LNCAP (cell line): ENCODE results near the gene SLC25A21.
A peak's percentile ranks its signal among the peaks of the same experiment; 100 is the strongest.

Source experiments
- TF ChIP-seq, protein P1 (sequence below): fragments of 450-650 bp; IDR thresholded peaks from 2 replicates; pipeline ENCODE4 v1.5.1; 2017; ENCODE audit warnings: mild to moderate bottlenecking

The SLC25A21 gene

DNA sequence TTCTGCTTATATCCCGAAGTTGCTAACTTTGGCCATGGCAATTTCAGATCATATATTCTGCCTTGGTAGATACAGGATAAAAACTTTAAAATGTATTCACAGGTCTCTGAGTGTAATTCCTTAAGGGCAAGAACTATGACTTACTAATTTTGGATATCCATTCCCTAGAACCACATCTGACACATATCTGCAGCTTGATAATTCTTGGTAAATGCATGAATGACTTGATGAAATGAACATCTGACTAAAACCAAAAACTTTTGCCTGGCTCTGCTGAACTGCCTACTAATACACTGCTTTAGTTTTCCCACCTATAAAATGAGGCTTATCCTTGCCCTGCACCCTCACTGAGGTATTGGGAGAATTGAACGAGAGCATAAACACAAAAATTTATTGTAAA lies 32.2 kb downstream of the SLC25A21 start:
- TF ChIP-seq, protein P1, sequence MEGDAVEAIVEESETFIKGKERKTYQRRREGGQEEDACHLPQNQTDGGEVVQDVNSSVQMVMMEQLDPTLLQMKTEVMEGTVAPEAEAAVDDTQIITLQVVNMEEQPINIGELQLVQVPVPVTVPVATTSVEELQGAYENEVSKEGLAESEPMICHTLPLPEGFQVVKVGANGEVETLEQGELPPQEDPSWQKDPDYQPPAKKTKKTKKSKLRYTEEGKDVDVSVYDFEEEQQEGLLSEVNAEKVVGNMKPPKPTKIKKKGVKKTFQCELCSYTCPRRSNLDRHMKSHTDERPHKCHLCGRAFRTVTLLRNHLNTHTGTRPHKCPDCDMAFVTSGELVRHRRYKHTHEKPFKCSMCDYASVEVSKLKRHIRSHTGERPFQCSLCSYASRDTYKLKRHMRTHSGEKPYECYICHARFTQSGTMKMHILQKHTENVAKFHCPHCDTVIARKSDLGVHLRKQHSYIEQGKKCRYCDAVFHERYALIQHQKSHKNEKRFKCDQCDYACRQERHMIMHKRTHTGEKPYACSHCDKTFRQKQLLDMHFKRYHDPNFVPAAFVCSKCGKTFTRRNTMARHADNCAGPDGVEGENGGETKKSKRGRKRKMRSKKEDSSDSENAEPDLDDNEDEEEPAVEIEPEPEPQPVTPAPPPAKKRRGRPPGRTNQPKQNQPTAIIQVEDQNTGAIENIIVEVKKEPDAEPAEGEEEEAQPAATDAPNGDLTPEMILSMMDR: no peak

DNA sequence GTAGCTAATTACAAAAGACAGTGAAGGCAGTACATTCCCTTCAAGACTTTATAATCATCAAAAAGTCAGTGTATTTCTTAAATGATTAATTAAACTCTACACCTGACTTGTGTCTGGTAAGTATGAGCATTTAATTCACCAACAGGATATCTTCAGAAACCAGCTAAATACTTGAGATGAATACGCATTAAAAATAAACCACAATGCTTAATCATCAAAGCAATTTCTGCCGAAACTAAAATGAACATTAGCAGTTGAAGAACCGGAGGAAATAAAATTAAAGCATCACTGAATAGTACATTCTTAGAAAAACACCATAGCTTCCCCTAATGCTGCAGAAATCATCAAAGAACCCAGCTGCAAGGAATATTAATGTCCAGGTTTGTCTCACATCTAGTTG lies 32.7 kb downstream of the SLC25A21 start:
- TF ChIP-seq, protein P1: no peak

DNA sequence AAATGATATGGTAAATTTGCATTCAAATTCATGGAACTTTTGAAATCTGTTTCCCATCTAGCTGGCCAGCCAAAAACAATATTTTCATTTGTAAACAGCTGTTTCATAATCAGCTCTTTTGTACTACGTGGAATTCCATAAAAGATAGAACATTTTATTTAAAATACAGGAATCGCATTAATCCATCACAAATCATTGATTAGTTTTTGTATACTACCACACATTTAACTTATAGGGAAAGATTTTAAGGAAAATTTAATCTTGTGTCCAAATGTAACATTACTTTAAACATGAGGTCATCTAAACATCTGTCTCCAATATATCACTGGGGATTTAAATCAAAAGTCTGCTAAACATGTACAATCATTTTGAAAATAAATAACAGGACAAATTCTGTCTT lies 33.5 kb downstream of the SLC25A21 start:
- TF ChIP-seq, protein P1: no peak

GRCh38 chr14:37133284-37133913 lies 39.0 kb downstream of the SLC25A21 start:
- TF ChIP-seq, protein P1: no peak

DNA sequence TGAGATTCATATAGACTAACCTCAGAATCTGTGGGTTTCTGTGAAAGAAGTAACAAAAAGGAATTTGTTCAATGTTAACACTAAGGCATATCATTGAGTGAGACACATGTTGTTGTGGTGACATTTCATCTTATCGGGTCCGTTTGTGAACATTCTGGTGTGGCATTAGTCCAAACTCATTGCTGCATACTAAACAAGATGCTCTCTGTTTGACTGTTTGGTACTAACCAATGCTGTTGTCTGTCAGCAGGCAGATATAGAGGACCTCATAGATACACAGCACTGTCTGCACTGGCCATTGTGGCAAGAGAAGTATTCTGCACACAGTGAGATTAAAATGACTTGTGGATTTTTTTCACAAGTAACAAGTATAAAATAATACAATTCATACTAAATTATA lies 41.2 kb downstream of the SLC25A21 start:
- TF ChIP-seq, protein P1: no peak

- TF ChIP-seq, protein P1: no peak
Measured at GRCh38 chr14:37129047-37129446, 43.4 kb downstream of the SLC25A21 start.

DNA sequence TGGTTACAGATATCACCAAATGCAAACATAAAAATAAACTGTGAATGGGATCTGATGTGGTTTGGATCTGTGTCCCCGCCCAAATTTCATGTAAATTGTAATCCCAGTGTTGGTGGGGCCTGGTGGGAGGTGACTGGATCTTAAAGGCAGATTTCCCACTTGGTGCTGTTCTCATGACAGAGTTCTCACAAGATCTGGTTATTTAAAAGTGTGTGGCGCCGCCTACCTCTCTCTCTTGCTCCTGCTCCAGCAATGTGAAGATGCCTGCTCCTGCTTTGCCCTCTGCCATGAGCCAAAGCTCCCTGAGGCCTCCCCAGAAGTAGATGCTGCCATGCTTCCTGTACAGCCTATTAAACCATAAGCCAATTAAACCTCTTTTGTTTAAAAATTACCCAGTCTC lies 47.8 kb downstream of the SLC25A21 start:
- TF ChIP-seq, protein P1: peak; percentile 41
